Fibroblast of lung (primary cell): ENCODE results near the gene NGF. TPM values are rescaled to one million over a fixed set of nuclear protein-coding genes. Genes with fewer than 3 reads are reported as not detected.

Source experiments
- DNase-seq, 2 donors: peaks; one replicate each; pipeline versions ENCODE4 v3.0.0 to v3.0.0-alpha.2; 2010; ENCODE audit warnings: low read depth in 2 of 2
- H2AFZ ChIP-seq: 2 replicates; pipeline ENCODE4 v1.5.1; 2012; ENCODE audit warnings: low read length, control low read depth, inconsistent platforms
- H3K27ac ChIP-seq: 2 replicates; pipeline ENCODE4 v1.5.1; 2011; ENCODE audit warnings: low read length, control low read depth; ENCODE audit not compliant: insufficient read depth
- H3K27me3 ChIP-seq: 2 replicates; pipeline ENCODE4 v1.5.1; 2011; ENCODE audit warnings: mild to moderate bottlenecking, low read length; ENCODE audit not compliant: control insufficient read depth, insufficient read depth
- H3K36me3 ChIP-seq: 2 replicates; pipeline ENCODE4 v1.5.1; 2011; ENCODE audit warnings: low read length; ENCODE audit not compliant: control insufficient read depth, insufficient read depth
- H3K4me1 ChIP-seq: 2 replicates; pipeline ENCODE4 v1.5.1; 2011; ENCODE audit warnings: low read length; ENCODE audit not compliant: control insufficient read depth, insufficient read depth; ENCODE audit errors: extremely low read depth
- H3K4me2 ChIP-seq: 2 replicates; pipeline ENCODE4 v1.5.1; 2011; ENCODE audit warnings: low read length, control low read depth; ENCODE audit not compliant: insufficient read depth; ENCODE audit errors: extremely low read depth
- H3K4me3 ChIP-seq, 4 experiments: fragments of 200-600 bp in 1 of 4; sonication (generic) in 1 of 4; replicated peaks in 1 of 4; 2 replicates each; pipeline ENCODE4 v1.5.1; 2011 to 2016; ENCODE audit warnings: low read length in 4 of 4, low read depth in 3 of 4, mild to moderate bottlenecking in 3 of 4, control low read depth in 2 of 4, inconsistent platforms in 1 of 4, mixed read lengths in 1 of 4; ENCODE audit not compliant: insufficient read depth in 1 of 4; ENCODE audit errors: control extremely low read depth in 1 of 4
- H3K79me2 ChIP-seq: 2 replicates; pipeline ENCODE4 v1.5.1; 2012; ENCODE audit warnings: mild to moderate bottlenecking, low read length, inconsistent platforms; ENCODE audit not compliant: control insufficient read depth, insufficient read depth
- H3K9ac ChIP-seq: 2 replicates; pipeline ENCODE4 v1.5.1; 2011; ENCODE audit warnings: mild to moderate bottlenecking, low read length, control low read depth; ENCODE audit not compliant: insufficient read depth
- H3K9me3 ChIP-seq: 2 replicates; pipeline ENCODE4 v1.5.1; 2012; ENCODE audit warnings: low read depth, low read length; ENCODE audit not compliant: control insufficient read depth, insufficient read depth
- H4K20me1 ChIP-seq: 2 replicates; pipeline ENCODE4 v1.5.1; 2011; ENCODE audit warnings: low read length; ENCODE audit not compliant: control insufficient read depth, insufficient read depth; ENCODE audit errors: extremely low read depth
- EZH2 ChIP-seq: IDR thresholded peaks from 2 replicates; pipeline ENCODE4 v1.5.1; 2012; ENCODE audit warnings: low read length, control low read depth, mild to moderate bottlenecking; ENCODE audit errors: missing control alignments
- polyA plus RNA-seq, 2 donors: library from polyadenylated mRNA; depleted of rRNA in 1 of 2; stranded (reverse) in 1 of 2; unstranded in 1 of 2; fragments of >200 nt; gene quantifications; 2 replicates each; pipeline ENCODE4 v1.2.1, GENCODE V29; 2011 to 2012; ENCODE audit warnings: missing spikeins in 1 of 2
- total RNA-seq: library from RNA; depleted of rRNA; stranded (reverse); fragments of >200 nt; gene quantifications from 2 replicates; pipeline ENCODE4 v1.2.1, GENCODE V29; 2014
- TF ChIP-seq, protein P1 (sequence below), 2 donors: IDR thresholded peaks in 1 of 2; conservative IDR thresholded peaks in 1 of 2; 1 replicate in 1 of 2; 2 replicates in 1 of 2; pipeline ENCODE4 v1.5.1; 2011 to 2012; ENCODE audit warnings: low read length in 2 of 2, control low read depth in 1 of 2, inconsistent platforms in 1 of 2, low read depth in 1 of 2, mild to moderate bottlenecking in 1 of 2

Gene NGF
- total and polyA plus RNA-seq, 2 donors (not counting 1 experiment from before 2014, with no cell fraction given), result 4.0 to 17.6 TPM

DNA sequence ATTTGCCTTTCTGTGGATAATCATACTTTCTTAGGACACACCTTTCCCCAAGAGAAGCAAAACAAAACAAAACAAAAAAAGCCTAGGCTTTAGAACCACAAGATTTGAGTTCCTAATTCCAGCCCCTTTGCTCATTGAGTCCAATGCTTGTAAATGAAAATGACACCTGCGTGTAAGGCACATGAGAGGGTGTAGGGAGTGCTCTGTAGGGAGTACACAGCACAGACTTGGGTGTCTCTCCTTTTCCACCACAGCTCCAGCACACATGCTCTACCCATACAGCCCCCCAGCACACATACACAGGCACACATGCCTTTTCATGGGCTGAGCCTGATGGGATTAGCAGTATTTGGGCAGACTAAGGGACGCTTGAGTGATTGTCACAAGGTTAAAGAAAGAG lies 9.2 kb upstream of the NGF start:
- Histone ChIP-seq H3K9me3 (no peaks in the 10 kb centered on the region), H3K27me3 (no peaks in the 10 kb centered on the region), H4K20me1 (no peaks in the 10 kb centered on the region), H3K4me2 (no peak overlapping the region), H3K27ac (no peak overlapping the region), H3K9ac (no peak overlapping the region), H3K79me2 (no peaks in the 10 kb centered on the region), H3K4me3 (no peak overlapping the region), H3K36me3 (no peaks in the 10 kb centered on the region), H2AFZ (no peak overlapping the region), H3K4me1 (no peaks in the 10 kb centered on the region)
- TF ChIP-seq EZH2, result no peak
- TF ChIP-seq, protein P1, sequence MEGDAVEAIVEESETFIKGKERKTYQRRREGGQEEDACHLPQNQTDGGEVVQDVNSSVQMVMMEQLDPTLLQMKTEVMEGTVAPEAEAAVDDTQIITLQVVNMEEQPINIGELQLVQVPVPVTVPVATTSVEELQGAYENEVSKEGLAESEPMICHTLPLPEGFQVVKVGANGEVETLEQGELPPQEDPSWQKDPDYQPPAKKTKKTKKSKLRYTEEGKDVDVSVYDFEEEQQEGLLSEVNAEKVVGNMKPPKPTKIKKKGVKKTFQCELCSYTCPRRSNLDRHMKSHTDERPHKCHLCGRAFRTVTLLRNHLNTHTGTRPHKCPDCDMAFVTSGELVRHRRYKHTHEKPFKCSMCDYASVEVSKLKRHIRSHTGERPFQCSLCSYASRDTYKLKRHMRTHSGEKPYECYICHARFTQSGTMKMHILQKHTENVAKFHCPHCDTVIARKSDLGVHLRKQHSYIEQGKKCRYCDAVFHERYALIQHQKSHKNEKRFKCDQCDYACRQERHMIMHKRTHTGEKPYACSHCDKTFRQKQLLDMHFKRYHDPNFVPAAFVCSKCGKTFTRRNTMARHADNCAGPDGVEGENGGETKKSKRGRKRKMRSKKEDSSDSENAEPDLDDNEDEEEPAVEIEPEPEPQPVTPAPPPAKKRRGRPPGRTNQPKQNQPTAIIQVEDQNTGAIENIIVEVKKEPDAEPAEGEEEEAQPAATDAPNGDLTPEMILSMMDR (conservative IDR thresholded peaks at IDR 0.05 in 1 of 2, IDR thresholded peaks at IDR 0.05 in 1 of 2; ENCODE audit: low read depth in 1 of 2, low read length in 2 of 2), result no peak
- DNase-seq, result no peak

DNA sequence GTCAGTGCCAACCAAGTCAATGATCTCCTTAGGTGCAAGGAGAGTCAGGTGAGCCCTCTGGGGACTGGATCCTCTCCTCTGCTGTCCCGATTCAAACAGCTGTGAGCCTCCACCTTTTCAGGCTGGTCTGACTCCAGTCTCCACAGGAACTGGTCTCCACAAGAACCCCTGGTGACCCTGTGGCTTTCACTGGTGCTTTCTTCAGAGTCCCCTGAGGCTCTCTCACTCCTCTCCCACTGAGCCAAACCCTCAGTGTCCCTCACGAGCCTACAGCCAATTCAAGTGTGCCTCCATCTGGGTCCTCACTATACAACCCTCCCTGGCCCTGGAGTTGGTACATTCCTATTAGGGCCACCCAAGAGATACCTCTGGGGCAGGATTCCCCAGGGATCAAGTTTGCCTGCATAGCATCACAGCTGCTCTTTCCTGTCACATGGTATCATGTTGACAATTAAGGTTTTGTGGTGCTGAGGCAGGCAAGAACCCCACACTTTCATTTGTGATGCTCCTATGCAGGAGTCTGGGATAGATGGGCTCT lies 5.2 kb upstream of the NGF start:
- Histone ChIP-seq H3K27ac (no peak overlapping the region), H3K27me3 (no peaks in the 10 kb centered on the region), H3K36me3 (no peaks in the 10 kb centered on the region), H3K4me2 (no peak overlapping the region), H2AFZ (no peak overlapping the region), H3K4me1 (no peaks in the 10 kb centered on the region), H3K9ac (no peak overlapping the region), H3K9me3 (no peaks in the 10 kb centered on the region), H3K79me2 (no peaks in the 10 kb centered on the region), H3K4me3 (no peak overlapping the region), H4K20me1 (no peaks in the 10 kb centered on the region)
- no peak for DNase-seq
- TF ChIP-seq EZH2, result no peak

- no peak overlapping the region for H3K9ac ChIP-seq
- no peaks in the 10 kb centered on the region for H3K27me3 ChIP-seq
- no peaks in the 10 kb centered on the region for H3K9me3 ChIP-seq
- no peaks in the 10 kb centered on the region for H4K20me1 ChIP-seq
- no peaks in the 10 kb centered on the region for H3K36me3 ChIP-seq
- peaks cover 9% of the 10 kb centered on the region for H3K79me2 ChIP-seq
- DNase-seq, result no peak
- no peak overlapping the region for H3K4me2 ChIP-seq
- no peak overlapping the region for H3K4me3 ChIP-seq
- no peak for TF ChIP-seq EZH2
- TF ChIP-seq, protein P1 (conservative IDR thresholded peaks at IDR 0.05 in 1 of 2, IDR thresholded peaks at IDR 0.05 in 1 of 2; ENCODE audit: low read depth in 1 of 2, low read length in 2 of 2), result no peak
- H2AFZ ChIP-seq, result no peak overlapping the region
- no peak overlapping the region for H3K27ac ChIP-seq
- no peaks in the 10 kb centered on the region for H3K4me1 ChIP-seq
These were observed 3.9 kb upstream of the NGF start for GRCh38 chr1:115341948-115342347.
